Muscle of leg (tissue), 11 donors: Measurements from ENCODE around the gene MAPK8IP2. TPM values are rescaled to one million over a fixed set of nuclear protein-coding genes. Genes with fewer than 3 reads are reported as not detected.
"Not testable (repeated sequence)": the region's sequence is repeated elsewhere in the genome, so short reads cannot be mapped to it uniquely, and the experiment has no call there.

ENCODE experiments used
- DNase-seq: peaks from one replicate; pipeline ENCODE4 v3.0.0; 2013
- H3K27ac ChIP-seq: one replicate; pipeline ENCODE4 v1.5.1; 2013; ENCODE audit warnings: mild to moderate bottlenecking, low read length, control low read depth
- H3K27me3 ChIP-seq: one replicate; pipeline ENCODE4 v1.6.1; 2013; ENCODE audit warnings: low read length; ENCODE audit not compliant: control insufficient read depth, insufficient read depth
- H3K36me3 ChIP-seq: one replicate; pipeline ENCODE4 v1.6.1; 2013; ENCODE audit warnings: low read length; ENCODE audit not compliant: control insufficient read depth, insufficient read depth
- H3K4me1 ChIP-seq: one replicate; pipeline ENCODE4 v1.6.1; 2013; ENCODE audit warnings: low read length; ENCODE audit not compliant: control insufficient read depth, insufficient read depth
- H3K4me3 ChIP-seq: one replicate; pipeline ENCODE4 v1.5.1; 2013; ENCODE audit warnings: low read length, control low read depth
- H3K9me3 ChIP-seq: replicated peaks from 2 replicates; pipeline ENCODE4 v1.6.1; 2013; ENCODE audit warnings: low read depth, low read length; ENCODE audit not compliant: control insufficient read depth
- WGBS: methylation state at CpG from one replicate; pipeline ENCODE4 v1.1.5; 2013; ENCODE audit warnings: missing lambda C conversion rate; ENCODE audit not compliant: insufficient coverage; 5-methylcytosine and 5-hydroxymethylcytosine counted together
- polyA plus RNA-seq, 8 donors: library from polyadenylated mRNA; unstranded; fragments of 120-200 nt; gene quantifications; one replicate each; pipeline versions ENCODE4 v1.2.1 to v1.2.3, GENCODE V29; 2013; ENCODE audit warnings: inconsistent platforms in 1 of 8, low replicate concordance in 1 of 8; ENCODE audit not compliant: insufficient read length in 8 of 8, insufficient read depth in 1 of 8
- total RNA-seq: library from RNA; stranded (reverse); fragments of 120-200 nt; gene quantifications from one replicate; pipeline ENCODE4 v1.2.4, GENCODE V29; 2013

The MAPK8IP2 gene
- total and polyA plus RNA-seq, 9 donors = 0.22 to 0.68 (median 0.51) TPM

- peaks cover 27% of the 10 kb centered on the region for H3K27me3 ChIP-seq
- DNase-seq = no peak
These were observed 12.8 kb downstream of the MAPK8IP2 start for GRCh38 chr22:50613291-50613981.

GRCh38 chr22:50614296-50614695 is 13.7 kb downstream of the MAPK8IP2 start:
- H3K4me3 ChIP-seq, H3K36me3 ChIP-seq, H3K9me3 ChIP-seq, H3K4me1 ChIP-seq, DNase-seq, H3K27ac ChIP-seq: not testable (repeated sequence)
- WGBS = no CpG with 5 or more reads among the region's 3 CpGs
- peaks cover 24% of the 10 kb centered on the region for H3K27me3 ChIP-seq

More at GRCh38 chr22:50613291-50613981, 12.8 kb downstream of the MAPK8IP2 start:
- no peaks in the 10 kb centered on the region for H3K36me3 ChIP-seq
- no peak overlapping the region for H3K27ac ChIP-seq
- H3K4me3 ChIP-seq = no peak overlapping the region
- no peaks in the 10 kb centered on the region for H3K9me3 ChIP-seq
- H3K4me1 ChIP-seq = no peaks in the 10 kb centered on the region
- WGBS = 63% methylated on average over 15 of the region's 22 CpGs

GRCh38 chr22:50620593-50621355 is 20.2 kb downstream of the MAPK8IP2 start:
- WGBS = 11% methylated on average over 13 of the region's 25 CpGs
- H3K4me3 ChIP-seq = no peak overlapping the region
- no peak for DNase-seq

DNA sequence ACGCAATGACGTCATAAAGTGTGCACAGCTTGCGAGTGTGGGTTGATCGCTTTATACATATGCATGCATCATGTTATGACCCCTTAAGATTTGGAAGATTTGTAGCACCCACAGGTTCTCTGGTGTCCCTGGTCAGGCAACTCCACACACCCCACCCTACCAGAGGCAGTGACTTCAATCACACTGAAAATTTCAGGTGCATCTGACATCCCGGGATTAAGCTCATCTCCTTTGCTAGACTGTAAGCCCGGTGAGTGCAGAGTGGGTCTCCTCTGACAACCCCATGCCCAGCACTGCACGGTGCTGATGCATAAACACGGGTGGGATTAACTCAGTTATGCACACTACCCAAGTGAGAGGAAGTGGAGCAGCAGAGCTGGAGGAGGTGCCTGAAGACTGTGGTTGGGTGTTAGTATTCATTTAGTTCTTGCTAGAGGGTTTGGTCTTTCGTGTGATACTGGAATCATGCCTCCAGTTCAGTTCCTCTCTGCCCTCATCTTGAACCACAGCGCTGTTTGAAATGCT is 20.8 kb downstream of the MAPK8IP2 start:
- 16% methylated on average over 6 of the region's 10 CpGs for WGBS

More at GRCh38 chr22:50620593-50621355, 20.2 kb downstream of the MAPK8IP2 start:
- Histone ChIP-seq H3K27ac (peak overlapping the region; percentile 2), H3K4me1 (peaks cover 12% of the 10 kb centered on the region), H3K36me3 (no peaks in the 10 kb centered on the region), H3K27me3 (peaks cover 13% of the 10 kb centered on the region), H3K9me3 (no peaks in the 10 kb centered on the region)

DNA sequence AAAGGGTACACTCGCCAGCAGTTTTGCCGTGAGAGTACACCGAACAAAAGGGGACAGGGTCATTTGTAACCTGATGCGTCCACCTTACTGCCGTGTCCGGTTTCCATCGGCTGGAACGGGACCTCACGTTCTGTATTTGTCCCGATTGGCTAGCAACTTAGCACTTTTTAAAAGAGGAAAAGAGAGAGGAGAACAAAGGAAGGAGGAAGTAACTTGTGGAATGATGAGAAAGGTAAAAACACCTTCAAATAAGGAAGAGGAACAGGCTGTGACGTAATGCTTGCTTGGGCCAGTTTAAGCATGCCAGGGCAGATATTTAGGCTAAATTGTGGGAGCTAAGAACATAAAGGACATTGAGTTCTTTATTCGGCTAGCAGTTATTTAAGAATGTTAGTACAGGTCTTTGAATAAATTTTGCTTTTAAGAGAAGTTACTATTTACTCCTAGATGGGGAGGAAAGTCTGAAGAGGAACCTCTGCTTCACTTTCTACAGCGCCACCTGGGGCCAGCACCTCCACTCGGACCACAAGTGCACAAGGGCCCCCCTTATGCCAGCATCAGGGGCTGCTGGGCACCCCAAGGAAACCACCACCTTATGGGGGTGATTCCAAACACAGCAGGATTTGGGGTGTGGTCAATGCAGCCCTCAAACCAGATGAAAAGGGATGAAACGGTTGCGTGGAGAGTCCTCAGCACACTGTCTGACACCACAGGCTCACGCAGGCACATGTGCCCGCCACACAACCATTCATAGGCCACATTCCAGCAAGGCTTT is 21.5 kb downstream of the MAPK8IP2 start:
- WGBS = 12% methylated on average over 15 of the region's 18 CpGs

More for the DNA sequence above, 20.8 kb downstream of the MAPK8IP2 start:
- Histone ChIP-seq H3K4me1 (peaks cover 12% of the 10 kb centered on the region), H3K27ac (peak overlapping the region; percentile 2), H3K9me3 (no peaks in the 10 kb centered on the region), H3K4me3 (no peak overlapping the region), H3K36me3 (no peaks in the 10 kb centered on the region), H3K27me3 (peaks cover 13% of the 10 kb centered on the region)
- DNase-seq = peak; percentile 24

DNA sequence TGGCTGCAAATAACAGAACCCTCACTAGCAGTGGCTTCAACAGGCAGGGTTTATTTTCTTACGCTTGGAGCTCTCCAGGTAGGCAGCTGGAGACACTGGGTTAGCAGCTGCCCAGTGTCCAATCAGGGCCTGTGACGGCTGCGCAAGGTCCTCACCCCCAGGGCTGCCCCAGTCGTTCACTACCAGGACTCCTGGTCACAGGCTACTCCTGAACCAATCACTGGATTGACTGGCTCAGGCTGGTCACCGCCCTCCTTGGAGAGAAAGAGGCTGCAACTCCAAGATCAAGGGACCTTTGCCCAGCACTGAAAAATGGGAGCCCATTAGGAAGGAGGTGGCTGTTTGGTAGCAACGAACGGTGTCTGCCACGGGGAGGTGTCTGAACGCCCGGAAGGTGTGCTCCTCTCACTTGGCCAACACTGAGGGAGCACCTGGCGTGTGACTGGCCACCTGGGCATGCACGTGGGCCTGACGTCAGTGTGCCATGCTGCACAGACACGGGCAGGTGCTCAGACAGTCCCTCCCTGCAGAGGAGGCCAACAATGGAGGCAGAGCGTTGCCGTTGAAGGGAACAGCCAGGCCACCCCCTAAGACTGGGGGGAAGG is 22.2 kb downstream of the MAPK8IP2 start:
- Histone ChIP-seq H3K36me3 (no peaks in the 10 kb centered on the region), H3K4me3 (no peak overlapping the region), H3K27me3 (peaks cover 13% of the 10 kb centered on the region), H3K27ac (no peak overlapping the region), H3K9me3 (no peaks in the 10 kb centered on the region), H3K4me1 (peaks cover 19% of the 10 kb centered on the region)
- no peak for DNase-seq
- WGBS = 63% methylated on average over 16 of the region's 16 CpGs

More for the DNA sequence above, 21.5 kb downstream of the MAPK8IP2 start:
- Histone ChIP-seq H3K9me3 (no peaks in the 10 kb centered on the region), H3K27me3 (peaks cover 13% of the 10 kb centered on the region), H3K4me1 (peaks cover 12% of the 10 kb centered on the region), H3K36me3 (no peaks in the 10 kb centered on the region), H3K27ac (peak overlapping the region; percentile 7), H3K4me3 (no peak overlapping the region)
- DNase-seq = no peak

DNA sequence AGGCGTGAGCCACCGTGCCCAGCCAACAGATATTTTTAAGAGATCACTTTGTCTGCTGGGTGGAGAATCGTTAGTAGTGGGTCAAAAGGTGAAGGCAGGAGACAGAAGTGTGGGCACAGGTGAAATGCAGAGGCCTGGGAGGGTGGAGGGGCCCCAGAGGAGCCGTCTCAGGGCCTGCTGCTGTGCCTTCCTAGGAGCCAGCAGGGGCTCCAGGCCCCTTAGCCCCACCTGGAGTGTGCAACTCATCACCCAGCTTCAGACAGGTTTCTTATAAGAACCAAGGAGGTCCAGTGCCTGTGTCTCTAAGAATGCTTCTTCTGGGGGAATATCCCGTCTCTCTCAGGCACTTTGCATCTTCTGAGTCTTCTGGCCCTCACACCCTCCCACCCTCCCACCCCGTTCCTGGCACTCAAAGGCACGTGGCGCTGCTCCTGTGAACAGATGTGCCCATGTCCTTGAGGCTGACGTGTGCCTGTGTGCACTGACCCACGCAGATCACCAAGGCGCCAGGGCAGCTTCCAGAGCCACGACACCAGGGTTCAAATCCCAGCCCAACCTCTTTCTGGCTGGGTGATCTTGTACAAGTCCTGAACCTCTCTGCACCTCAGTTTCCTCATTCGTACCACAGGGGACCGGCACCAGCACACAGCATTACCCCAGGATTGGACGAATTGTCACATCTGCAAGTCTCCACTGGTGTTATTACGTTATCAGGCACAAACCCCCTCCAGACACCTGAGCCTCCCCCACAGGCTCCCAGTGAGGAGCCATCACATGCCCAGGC is 23.9 kb downstream of the MAPK8IP2 start:
- Histone ChIP-seq H3K4me3 (no peak overlapping the region), H3K27me3 (peaks cover 13% of the 10 kb centered on the region), H3K4me1 (peaks cover 28% of the 10 kb centered on the region), H3K27ac (no peak overlapping the region), H3K36me3 (no peaks in the 10 kb centered on the region), H3K9me3 (no peaks in the 10 kb centered on the region)
- 70% methylated on average over 14 of the region's 16 CpGs for WGBS
- DNase-seq = no peak

DNA sequence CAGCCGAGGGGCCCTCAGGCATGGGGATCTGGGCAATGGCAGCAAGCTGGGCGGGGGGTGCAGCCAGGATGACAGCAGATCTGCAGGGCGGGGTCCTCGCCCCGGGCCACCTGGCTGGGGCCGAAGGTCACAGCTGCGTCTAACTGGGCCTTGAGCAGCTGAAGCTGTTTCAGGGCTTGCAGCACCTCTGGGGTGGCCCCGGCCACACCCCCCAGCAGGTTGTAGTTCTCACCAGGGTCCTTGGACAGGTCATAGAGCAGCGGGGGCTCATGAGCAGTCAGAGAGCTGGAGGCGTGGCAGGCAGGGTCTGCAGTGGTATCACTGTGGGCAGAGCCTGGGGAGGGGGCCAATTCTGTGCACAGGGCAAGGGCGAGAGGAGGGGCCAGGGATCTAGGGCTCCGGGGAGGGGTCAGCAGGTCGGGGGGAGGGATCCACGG is 24.6 kb downstream of the MAPK8IP2 start:
- Histone ChIP-seq H3K4me3 (no peak overlapping the region), H3K27me3 (peaks cover 9% of the 10 kb centered on the region), H3K4me1 (peaks cover 28% of the 10 kb centered on the region), H3K27ac (no peak overlapping the region), H3K36me3 (no peaks in the 10 kb centered on the region), H3K9me3 (no peaks in the 10 kb centered on the region)
- no peak for DNase-seq
- WGBS = 71% methylated on average over 14 of the region's 14 CpGs
